8988T (cell line): ENCODE results near the gene ALDH1L2.
"Not testable (repeated sequence)": the region's sequence is repeated elsewhere in the genome, so short reads cannot be mapped to it uniquely, and the experiment has no call there.

Experiments used
- DNase-seq: peaks from one replicate; pipeline ENCODE4 v3.0.0; 2011

The ALDH1L2 gene

DNA sequence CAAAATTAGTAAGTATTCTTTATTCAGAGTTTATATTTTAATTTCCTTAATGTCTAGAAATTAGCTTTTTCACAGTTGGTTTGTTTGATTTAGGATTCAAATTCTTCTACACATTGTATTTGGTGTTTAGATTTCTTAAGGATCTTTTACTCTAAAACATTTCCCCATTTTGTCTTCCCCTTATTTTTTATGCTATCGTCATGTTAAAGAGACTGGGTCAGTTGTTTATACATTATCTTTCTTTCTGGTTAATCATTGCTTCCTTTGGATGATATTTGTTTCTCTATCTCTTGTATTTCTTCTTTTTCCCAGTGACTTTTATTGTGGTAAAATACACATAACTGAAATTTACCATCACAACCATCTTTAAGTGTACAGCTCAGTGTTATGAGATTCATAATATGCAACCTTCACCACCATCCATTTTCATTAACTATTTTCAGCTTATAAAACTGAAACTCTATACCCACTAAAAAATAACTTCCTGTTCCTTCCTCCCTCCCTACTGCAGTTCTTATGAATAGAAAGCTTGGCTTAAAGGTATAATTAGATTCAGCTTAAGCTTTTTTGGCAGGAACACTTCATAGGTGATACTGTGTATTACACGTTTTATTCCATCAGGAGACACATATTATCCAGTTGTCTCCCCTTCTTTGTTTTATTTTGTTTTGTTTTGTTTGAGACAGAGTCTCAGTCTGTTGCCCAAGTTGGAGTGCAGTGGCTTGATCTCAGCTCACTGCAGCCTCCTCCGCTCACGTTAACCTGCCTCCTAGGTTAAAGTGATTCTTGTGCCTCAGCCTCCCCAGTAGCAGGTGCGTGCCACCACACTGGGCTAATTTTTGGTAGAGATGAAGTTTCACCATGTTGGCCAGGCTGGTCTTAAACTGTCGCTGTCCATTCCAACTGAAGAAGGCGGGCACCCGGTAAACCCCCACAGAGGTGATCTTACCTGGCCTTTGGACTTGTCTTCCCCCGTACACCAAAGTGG, 53.1 kb downstream of the ALDH1L2 start:
- no peak for DNase-seq

GRCh38 chr12:105026411-105026810, 57.8 kb downstream of the ALDH1L2 start:
- DNase-seq = no peak

GRCh38 chr12:105025890-105026289, 58.4 kb downstream of the ALDH1L2 start:
- DNase-seq = no peak

DNA sequence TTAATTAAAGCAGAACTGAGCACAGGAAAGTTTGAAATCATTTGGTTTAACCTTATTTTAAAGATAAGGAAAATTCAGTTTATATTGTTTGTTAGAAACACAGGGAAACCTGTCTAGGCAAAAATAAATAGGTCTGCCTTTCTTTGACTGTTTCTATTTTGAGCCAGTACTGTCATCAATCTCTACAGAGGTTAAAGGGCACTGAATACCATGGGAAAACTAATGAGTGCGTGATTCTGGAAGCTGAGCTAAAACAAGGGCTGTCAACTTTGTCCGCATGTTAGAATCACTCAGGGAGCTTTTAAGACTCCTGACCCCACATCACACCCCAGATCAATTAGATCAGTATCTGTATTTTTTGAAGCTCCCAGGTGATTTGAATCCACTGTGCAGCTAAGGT, 59.3 kb downstream of the ALDH1L2 start:
- DNase-seq = no peak

GRCh38 chr12:105020241-105020962, 63.9 kb downstream of the ALDH1L2 start:
- no peak for DNase-seq

DNA sequence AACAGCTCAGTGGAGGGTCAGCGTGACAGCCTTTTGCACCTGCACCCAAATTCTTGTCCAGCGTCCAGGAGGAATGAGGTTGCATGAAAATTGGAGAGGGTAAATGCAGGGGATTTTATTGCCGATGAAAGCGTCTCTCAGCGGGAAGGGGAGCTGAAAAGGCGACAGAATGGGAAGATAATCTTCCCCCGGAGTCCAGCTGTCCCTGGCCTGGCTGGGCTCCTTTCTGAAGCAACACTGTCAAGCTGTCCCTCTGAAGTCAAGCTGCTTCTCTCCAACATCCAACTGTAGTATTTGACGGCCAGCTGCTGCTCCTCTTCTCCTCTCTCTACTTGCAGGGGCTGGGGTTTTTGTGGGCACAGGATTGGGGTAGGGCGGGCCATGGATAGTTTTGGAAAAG, 65.5 kb downstream of the ALDH1L2 start:
- no peak for DNase-seq

DNA sequence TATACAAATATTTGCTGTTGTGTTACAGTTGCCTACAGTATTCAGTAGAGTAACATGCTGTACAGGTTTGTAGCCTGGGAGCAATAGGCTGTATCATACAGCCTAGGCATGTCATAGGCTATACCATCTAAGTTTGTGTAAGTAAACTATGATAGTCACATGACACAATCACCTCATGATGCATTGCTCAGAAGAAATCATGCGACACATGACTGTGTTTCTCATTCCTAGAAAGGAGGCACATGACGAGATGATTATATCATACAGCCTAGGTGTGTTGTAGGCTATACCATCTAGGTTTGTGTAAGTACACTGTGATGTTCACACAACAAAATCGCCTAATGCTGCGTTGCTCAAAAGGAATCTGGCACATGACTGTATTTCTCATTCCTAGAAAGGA, 66.2 kb downstream of the ALDH1L2 start:
- no peak for DNase-seq

DNA sequence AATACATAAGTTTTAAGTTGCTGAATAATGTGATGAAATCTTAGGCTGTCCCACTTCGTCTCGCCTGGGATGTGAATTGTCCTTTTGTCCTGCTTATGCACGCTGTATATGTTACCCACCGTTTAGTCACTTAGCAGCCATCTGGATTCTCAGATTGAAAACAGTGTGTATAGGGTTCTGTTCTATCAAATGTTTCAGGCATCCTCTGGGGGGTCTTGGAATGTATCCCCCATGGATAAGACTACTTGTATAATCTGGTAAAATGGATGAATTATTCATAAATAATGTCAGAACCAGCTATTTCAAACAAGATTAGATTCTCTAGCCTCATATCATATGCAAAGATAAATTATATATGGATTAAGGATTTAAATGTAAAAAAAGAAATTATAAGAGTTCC, 68.7 kb downstream of the ALDH1L2 start:
- no peak for DNase-seq

DNA sequence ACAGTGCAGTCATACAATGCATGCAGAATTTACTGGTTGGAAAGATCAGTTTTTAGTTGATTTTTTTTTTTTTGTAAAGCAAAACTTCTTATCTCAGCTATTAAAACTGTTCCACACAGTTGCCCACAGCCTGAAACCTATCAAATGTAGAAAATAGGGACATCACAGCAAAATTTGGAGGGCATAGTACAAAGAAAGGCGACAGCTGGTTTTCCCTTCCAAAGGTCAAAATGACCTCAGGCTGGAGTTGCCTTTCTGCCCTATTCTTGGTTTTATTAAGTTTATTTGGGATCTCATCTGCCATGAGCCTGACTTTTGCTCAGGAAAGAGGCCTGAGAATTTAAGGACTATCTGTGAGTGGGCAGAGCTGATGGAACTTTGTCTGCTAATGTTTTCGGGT, 69.7 kb downstream of the ALDH1L2 start:
- DNase-seq = no peak

DNA sequence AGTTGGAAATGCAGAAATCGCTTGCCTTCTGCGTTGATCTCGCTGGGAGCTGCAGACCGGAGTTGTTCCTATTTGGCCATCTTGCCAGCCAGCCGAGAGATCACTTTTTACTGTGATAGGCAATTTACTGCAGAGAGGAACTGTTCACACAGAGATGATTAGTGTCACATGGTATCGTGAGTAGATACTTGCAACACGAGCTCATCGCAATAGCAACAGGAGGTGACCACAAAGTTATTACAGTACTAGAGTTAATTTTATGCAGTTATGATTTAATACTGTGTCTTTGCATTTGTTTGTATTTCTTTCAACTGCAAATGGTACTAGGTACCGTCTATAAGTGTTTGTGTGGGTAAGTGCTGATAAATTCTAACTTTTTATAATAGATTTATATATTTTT, 70.4 kb downstream of the ALDH1L2 start:
- no peak for DNase-seq

DNA sequence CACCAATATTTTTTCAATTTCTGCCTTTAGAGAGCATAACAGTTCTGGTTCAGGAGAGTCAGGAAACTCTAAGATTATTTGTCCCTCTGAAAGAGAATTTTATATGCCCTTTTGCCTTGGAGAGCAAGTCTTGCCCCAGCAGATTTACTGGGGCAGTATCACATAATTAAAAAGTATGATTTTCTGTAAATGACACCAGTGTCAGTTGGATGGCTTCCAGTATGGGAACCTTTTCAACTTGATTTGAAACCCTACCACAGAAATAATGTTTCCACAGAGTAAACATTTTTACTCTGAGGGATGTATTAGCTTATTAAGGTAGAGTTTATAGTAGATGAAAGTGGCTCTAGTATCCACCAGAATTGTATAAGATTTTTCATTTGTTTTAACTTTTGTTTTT, 82.8 kb downstream of the ALDH1L2 start:
- no peak for DNase-seq

DNA sequence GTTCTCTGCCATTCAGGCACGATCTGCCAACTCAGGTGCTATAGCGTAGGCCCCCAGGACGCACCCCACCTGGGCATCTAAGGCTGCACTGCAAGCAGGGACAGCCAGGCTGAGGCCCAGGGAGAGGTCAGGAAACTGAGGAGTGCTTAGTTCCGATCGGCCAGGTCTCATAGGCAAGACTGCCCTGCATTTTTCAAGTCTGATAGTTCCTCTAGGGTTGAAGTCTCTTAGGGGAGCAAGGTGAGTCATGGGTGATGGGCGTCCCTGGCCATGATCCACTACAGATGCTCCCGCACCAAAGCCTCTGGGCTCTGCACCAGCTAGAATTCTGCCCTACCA, 84.9 kb downstream of the ALDH1L2 start:
- no peak for DNase-seq

- DNase-seq = no peak
Measured at GRCh38 chr12:104998423-104999346, 85.6 kb downstream of the ALDH1L2 start.

DNA sequence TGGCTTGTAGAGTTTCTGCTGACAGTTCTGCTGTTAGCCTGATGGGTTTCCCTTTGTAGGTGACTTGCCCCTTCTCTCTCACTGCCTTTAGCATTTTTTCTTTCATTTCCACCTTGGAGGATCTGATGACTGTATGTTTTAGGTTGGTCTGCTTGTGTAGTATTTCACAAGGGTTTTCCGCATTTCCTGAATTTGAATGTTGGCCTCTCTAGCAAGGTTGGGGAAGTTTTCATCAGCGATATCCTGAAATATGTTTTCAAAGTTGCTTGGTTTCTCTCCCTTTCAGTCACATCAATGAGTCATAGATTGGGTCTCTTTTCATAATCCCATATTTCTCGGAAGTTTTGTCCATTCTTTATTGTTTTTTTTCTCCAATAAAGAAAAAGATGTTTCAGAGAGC, 86.7 kb downstream of the ALDH1L2 start:
- no peak for DNase-seq

DNA sequence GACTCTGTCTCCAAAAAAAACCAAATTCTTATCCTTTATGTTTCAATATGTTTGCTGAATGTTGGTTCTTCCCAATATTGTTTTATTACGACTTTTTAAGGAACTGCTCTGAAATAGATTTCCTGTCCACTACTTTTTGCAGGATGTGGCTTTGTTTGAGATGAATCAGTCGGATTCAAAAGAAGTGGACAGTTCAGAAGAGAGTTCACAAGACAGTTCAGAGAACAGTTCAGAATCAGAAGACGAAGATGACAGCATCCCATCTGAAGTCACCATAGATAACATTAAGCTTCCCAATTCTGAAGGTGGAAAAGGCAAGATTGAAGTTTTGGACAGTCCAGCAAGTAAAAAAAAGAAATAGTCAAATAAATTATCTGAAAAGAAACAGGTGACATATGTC, 89.9 kb downstream of the ALDH1L2 start:
- DNase-seq = no peak

DNA sequence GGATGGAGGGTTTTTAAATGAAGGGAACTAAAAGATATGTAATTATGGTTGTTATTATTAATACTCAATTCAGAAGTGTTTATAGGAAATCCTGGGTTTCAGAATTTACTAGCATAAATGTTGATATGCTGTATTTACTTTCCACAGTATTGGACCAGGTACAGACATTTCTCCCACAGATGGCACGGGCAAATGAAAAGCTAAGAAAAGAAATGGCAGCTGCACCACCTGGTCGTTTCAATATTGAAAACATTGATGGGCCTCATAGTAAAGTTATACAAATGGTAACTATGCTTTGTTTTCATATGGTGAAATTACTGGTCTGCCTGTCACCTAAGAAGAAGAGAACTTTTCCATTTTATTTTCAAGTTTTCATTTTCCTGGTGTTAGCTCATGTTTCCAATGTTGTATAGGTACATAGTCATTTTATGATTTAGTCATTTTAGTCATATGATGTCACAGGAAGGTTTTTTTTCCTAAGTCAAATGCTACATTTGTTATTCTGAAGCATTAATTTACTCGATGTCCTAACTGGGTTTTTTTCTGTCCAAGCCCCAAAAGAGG, 92.6 kb downstream of the ALDH1L2 start:
- DNase-seq = no peak

DNA sequence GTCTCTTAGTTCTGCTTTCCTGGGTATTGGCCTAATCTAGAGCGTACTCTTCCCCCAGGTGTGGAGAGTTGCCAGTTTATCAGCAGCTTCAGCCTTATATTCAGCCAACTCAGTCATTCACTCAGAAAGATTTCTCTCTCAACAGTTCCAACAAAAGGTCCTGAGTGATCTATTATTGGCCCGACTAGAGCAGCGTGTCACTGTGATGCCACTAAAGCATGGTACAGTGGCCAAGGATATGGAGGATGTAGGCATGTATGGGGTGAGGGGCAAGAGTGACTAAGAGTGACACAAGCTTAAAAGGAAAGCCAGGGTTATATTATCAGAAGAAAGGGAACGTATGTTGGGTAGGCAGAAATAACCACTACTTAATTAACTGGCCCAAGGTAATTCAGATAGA, 93.3 kb downstream of the ALDH1L2 start:
- no peak for DNase-seq

- peak; percentile 77 for DNase-seq
Measured at GRCh38 chr12:104986022-104986941, 98.0 kb downstream of the ALDH1L2 start, which contains the start of gene NOPCHAP1. Gene NOPCHAP1, plus strand, starts transcription at chr12:104986316. Its CDS starts 37 bp downstream, at chr12:104986353.

- DNase-seq = no peak
Measured at GRCh38 chr12:104985206-104985605, 99.1 kb downstream of the ALDH1L2 start.

DNA sequence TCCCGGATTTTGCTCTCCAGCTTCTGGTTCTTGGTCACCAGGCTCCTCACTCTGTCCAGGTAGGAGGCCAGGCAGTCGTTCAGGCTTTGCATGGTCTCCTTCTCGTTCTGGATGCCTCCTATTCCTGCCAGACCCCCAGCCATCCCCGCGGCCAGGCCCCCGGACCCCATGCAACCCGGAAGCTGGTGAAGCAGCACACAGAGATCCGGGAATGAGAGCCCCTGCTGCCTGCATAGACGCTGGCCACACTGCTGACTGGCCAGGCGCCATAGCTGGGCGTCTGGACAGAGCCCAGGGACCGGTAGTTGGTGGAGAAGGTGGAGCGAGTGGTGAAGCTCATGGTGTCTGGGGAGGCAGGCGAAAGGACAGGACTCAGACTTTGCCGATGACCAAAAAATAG, 106.6 kb downstream of the ALDH1L2 start:
- DNase-seq = not testable (repeated sequence)

DNA sequence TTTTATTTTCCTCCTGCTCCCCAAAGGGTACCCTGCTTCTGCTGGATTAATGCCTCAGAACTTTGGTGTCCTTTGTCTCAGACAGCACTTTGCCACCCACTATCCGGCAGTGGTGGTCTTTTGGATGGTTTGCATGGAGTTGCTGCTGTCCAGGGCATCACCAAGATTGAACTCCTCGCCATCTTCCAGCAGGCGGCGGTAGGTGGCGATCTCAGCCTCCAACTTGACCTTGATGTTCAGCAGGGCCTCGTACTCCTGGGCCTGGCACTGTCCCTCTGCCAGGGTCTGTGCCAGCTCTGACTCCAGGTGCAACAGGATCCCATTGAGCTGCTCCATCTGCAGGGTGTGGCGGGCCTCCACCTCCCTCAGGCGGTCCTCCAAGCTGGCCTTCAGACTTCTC, 107.6 kb downstream of the ALDH1L2 start:
- no peak for DNase-seq
